ENCODE data around the gene SERGEF. TPM values are rescaled to one million over a fixed set of nuclear protein-coding genes. Genes with fewer than 3 reads are reported as not detected.

SERGEF gene
- total and polyA plus RNA-seq, 8 donors, result 9.3 to 158 (median 73.5) TPM; not detected in 1

DNA sequence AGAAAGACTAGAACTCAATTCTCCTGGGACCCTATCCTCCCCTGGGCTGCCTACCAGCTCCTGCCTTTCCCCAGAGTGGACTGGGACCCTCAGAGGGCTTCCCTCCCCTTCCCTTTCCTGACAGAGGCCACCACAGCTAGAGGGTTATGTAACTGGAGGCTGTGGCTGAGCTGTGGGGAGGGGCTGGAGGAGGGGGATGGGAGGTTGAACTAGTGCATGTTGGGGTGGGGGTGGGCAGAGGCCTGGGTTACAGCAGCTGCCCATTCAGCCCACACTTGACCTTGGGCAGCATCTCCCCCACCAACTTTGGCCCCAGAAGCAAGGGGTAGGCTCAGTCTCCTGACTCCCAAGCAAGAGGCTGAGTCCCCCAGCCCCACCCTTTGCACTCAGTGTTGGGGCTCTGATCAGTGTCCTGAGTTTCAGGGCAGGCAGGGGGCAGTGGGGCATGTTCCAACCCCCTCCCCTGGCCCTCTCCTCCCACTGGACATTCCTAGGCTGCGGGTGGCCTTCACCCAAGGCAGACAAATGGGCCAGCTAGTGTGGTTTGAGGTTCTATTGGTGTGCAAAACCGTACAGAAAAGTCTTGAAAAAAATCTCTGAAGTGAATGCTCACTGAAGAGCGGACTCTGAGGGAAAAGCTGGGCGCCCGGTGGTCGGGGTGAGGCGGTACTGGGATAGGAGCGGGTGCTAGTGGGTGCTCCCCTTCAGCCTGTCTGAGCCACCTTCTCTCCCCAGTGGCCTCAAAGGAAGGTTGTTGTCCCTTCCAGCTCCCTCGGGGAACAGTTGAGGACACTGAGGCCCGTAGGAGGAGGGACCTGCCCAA is 274.5 kb downstream of the SERGEF start:
- WGBS, 5 donors, result 39 to 58% (median 42%) methylated on average over 9 to 10 of the region's 10 CpGs
- Histone ChIP-seq H3K36me3 (no peaks in the 10 kb centered on the region), H3K4me1 (peaks cover 16 to 27% (median 24%) of the 10 kb centered on the region in 4 donors), H3K9me3 (no peaks in the 10 kb centered on the region), H3K27ac (no peak overlapping the region), H3K27me3 (peaks cover 29 to 90% (median 58%) of the 10 kb centered on the region in 3 donors), H3K4me3 (no peak overlapping the region)
- DNase-seq, result no peak
- intact Hi-C loops (cut with DNase I; ENCODE audit: low total_unique reads), result no loop called here
- TF ChIP-seq, protein P1, sequence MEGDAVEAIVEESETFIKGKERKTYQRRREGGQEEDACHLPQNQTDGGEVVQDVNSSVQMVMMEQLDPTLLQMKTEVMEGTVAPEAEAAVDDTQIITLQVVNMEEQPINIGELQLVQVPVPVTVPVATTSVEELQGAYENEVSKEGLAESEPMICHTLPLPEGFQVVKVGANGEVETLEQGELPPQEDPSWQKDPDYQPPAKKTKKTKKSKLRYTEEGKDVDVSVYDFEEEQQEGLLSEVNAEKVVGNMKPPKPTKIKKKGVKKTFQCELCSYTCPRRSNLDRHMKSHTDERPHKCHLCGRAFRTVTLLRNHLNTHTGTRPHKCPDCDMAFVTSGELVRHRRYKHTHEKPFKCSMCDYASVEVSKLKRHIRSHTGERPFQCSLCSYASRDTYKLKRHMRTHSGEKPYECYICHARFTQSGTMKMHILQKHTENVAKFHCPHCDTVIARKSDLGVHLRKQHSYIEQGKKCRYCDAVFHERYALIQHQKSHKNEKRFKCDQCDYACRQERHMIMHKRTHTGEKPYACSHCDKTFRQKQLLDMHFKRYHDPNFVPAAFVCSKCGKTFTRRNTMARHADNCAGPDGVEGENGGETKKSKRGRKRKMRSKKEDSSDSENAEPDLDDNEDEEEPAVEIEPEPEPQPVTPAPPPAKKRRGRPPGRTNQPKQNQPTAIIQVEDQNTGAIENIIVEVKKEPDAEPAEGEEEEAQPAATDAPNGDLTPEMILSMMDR (IDR thresholded peaks at IDR 0.05), result no peak
- TF ChIP-seq POLR2A (IDR thresholded peaks at IDR 0.05), result no peak
- TF ChIP-seq EP300 (IDR thresholded peaks at IDR 0.05), result no peak
- no peak for TF ChIP-seq POLR2AphosphoS5 (IDR thresholded peaks at IDR 0.05)

Other genes starting within 250 kb of the SERGEF start
- gene TPH1, start 33.2 kb upstream of the SERGEF start, total RNA-seq, result 10 to 100 TPM in 2 of 5 donors, 1 to 10 TPM in 2, not detected in 1; 2.3 to 23.1 (median 11.2) TPM
- gene TPH1, start 33.2 kb upstream of the SERGEF start, polyA plus RNA-seq, result 1 to 10 TPM in 2 of 3 donors, under 1 TPM in 1; 0.75 to 3.1 (median 1.5) TPM
- gene SAAL1, start 93.0 kb upstream of the SERGEF start, total RNA-seq, result 10 to 100 TPM in 2 of 5 donors, 1 to 10 TPM in 3; 2.0 to 20.2 (median 5.8) TPM
- 10 to 100 TPM; 10.1 to 11.9 (median 11.5) TPM for gene SAAL1, start 93.0 kb upstream of the SERGEF start, polyA plus RNA-seq
- not detected for gene MRGPRX3, start 119.5 kb upstream of the SERGEF start, total RNA-seq
- 1 to 10 TPM in 1 of 3 donors, not detected in 2; 1.2 TPM for gene MRGPRX3, start 119.5 kb upstream of the SERGEF start, polyA plus RNA-seq
- not detected for gene MRGPRX4, start 159.8 kb upstream of the SERGEF start, total RNA-seq
- gene MRGPRX4, start 159.8 kb upstream of the SERGEF start, polyA plus RNA-seq, result not detected
- gene SAA4, start 223.8 kb upstream of the SERGEF start, total RNA-seq, result not detected
- gene SAA4, start 223.8 kb upstream of the SERGEF start, polyA plus RNA-seq, result 1 to 10 TPM in 1 of 3 donors, not detected in 2; 1.6 TPM
- gene SAA2, start 235.6 kb upstream of the SERGEF start, total RNA-seq, result 10 to 100 TPM in 1 of 5 donors, 1 to 10 TPM in 2, not detected in 2; 2.7 to 60.7 (median 5.2) TPM
- 10 to 100 TPM in 2 of 3 donors, 1 to 10 TPM in 1; 6.3 to 98.2 (median 42.1) TPM for gene SAA2, start 235.6 kb upstream of the SERGEF start, polyA plus RNA-seq